DMS53 treated with DMSO at 0.1 percent for 48 hours (cell line): ENCODE results near the gene APOBEC2.

Experiments
- DNase-seq: peaks from one replicate; lab custom pipeline; 2025; ENCODE audit not compliant: unreplicated experiment; lab: John Stamatoyannopoulos, UW

Gene APOBEC2

GRCh38 chr6:41037107-41037900, 15.7 kb upstream of the APOBEC2 start:
- no peak for DNase-seq

DNA sequence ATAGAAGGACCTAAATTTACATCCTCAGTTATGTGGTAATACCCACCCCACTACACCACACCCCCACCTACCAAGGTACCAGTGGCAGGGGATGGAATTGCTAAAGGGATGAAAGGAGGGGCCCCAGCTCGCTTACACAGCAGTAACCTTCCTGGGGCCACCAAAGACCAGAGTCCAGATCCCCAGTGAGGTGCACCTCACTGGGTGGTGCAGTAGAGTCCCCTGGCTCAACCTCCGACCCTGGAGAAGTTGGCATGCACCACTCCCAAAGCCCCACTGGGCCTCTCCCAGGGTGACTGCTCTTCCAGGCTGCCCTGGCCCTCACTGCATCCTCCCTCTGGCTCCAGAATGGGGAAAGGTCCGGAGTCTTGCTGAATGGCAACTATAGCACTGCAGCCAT, 14.8 kb upstream of the APOBEC2 start:
- DNase-seq = no peak

- DNase-seq = peak; percentile 72
Measured at GRCh38 chr6:41039060-41039998, 13.7 kb upstream of the APOBEC2 start, which contains the start of gene UNC5CL. TSS of gene UNC5CL (minus strand) at chr6:41039221. CDS start at chr6:41035074, 4,147 bp downstream.

GRCh38 chr6:41040101-41040939, 12.7 kb upstream of the APOBEC2 start:
- DNase-seq = peak; percentile 96

DNA sequence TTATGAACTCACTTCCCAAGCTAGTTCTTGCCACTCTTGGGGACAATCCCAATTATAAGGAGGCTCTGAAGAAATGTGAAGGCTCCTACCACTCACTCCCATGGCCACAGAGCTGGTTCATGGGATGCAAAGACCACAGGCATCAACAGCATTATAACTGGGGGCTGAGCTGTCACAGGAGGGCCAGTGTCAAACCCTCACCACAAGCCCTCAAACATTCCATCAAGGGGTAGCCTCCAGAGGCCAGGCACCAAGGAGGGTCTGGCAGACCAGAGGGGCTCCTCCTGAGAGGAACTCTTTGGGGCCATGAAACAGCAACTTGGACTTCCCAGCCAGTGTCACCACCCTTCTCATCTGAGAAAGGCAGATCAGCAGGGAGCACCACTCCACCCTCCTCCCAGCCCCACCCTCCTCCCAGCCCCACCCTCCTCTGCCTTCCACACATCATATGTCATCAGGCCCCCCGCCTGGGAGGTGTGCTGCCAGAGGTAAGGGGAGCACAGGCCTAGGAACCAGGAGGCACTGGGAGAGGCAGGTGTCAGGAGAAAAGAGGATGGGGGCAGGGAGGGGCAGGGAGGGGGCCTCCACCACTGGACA, 12.0 kb upstream of the APOBEC2 start:
- DNase-seq = no peak

- DNase-seq = no peak
Measured at GRCh38 chr6:41042226-41043055, 10.6 kb upstream of the APOBEC2 start, which contains the start of gene TSPO2. TSS of gene TSPO2 (plus strand) at chr6:41042467. CDS start at chr6:41042986, 519 bp downstream.

- no peak for DNase-seq
Measured at GRCh38 chr6:41043151-41043550, 9.9 kb upstream of the APOBEC2 start.

DNA sequence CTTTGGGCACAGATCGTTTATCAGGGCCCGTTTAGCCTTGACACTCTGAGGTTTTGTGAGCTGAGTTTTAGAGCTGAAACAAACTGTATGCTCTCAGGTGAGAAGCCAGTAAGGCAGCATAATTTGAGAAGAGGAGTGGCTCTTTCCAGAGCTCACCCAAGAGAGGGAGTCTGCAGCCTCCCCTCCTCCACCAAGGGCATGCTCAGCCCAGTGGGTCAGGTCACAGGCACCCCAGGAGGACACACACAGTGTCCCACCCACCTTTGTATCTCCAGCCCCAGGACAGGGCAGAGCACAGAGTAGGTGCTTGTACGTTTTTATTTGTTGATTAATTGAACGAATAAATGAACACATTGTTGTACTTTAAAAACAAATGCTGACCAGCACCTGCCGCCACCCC, 7.3 kb upstream of the APOBEC2 start:
- DNase-seq = no peak

DNA sequence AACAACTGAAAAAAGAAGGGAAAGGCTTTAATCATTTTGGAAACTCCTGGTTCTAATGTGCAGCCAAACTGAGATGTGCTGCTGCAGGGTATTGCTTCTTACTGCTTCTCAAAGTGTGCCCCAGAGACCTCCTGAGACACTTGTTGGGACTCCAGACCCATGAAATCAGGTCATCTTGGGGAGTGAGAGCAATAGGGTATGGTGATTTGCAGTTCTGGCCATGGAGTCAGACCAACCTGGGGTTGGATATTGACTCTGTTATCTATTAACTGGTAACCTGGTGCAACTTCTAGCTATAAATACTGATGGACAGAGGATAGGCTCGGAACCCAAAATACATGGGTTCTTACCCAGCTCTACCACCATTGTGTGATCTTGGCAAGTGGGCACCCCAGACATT, 6.9 kb upstream of the APOBEC2 start:
- no peak for DNase-seq

- DNase-seq = no peak
Measured at GRCh38 chr6:41047306-41047705, 5.7 kb upstream of the APOBEC2 start.

GRCh38 chr6:41047745-41048732, 5.0 kb upstream of the APOBEC2 start:
- DNase-seq = no peak

DNA sequence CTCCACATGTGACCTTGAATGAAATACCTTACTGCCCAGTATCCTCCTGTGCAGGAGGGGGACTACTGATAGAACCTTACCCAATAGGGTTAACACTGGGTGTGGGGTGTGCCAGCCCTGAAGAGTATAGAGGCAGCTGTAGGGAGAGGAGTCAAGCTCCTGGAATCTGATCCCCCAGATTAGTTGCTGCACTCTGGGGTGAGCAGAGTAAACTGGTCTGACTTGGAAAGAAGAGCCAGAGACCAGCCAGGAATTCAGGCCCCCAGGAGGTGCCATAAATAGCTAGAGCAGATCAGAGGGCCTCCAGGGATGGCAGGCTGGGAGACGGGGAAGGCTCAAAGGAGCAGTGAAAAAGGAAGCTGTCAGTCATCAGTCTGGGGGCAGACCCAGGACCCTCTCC, 3.5 kb upstream of the APOBEC2 start:
- no peak for DNase-seq

DNA sequence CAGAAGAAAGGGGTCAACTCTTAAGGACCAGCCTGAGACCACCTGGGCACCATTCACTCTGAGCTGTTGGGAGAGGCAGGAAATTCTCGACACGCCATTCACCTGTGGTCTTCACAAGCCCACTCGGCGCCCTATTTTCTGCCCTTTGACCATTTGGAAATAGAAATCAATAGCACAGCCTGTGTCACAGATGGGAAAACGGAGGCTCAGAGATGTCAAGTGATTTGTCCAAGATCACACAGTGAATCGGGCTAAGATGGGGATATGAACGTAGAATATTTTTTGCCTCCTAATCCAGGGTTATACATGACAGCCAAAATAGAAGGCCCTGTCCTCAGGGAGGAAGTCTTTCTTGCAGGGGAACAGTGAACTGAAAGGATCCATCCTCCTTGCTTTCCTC, 3.0 kb upstream of the APOBEC2 start:
- no peak for DNase-seq

- DNase-seq = no peak
Measured at GRCh38 chr6:41050536-41050935, 2.5 kb upstream of the APOBEC2 start.

GRCh38 chr6:41051873-41052272, 1.1 kb upstream of the APOBEC2 start:
- DNase-seq = no peak

GRCh38 chr6:41054511-41054910, 1.5 kb downstream of the APOBEC2 start:
- DNase-seq = no peak

- DNase-seq = peak; percentile 29
Measured at GRCh38 chr6:41055149-41055548, 2.1 kb downstream of the APOBEC2 start.

DNA sequence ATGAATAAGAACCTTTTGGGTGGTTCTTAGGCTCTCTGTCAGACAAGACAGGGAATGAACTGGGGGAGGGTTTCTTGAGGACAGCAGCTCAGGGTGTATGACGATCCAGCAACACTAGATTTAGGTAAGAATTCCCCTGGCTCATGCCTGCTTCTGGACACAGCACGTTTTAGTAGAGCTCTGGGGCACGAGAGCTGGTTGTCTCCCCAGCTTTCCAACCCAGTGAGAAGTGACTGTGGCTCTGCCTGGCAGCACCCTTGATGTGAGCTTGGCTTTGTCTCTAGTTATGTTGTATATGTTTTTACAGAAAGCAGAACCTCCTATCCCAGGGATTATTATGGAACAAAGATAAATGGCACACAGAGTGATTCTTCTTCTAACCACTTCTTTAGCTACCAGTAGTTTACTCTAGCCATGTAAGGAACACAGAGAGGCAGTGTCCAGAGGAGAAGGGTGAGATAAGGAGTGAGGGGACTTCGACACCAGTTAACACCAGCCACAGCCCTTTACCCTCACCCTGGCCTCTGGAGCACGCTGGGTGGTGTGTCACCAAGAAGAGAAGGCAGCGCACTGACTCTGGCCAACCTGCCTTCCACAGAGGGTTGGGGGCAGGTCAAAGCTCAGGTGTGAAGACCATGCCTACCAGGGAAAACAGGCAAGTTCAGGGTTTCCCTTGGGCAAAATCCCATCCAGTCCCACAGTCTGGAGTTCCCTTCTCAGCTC, 3.9 kb downstream of the APOBEC2 start:
- DNase-seq = no peak
